BE2C (cell line): Measurements from ENCODE around the gene SBSN. TPM values are rescaled to one million over a fixed set of nuclear protein-coding genes. Genes with fewer than 3 reads are reported as not detected.

Experiments
- DNase-seq: peaks from one replicate; pipeline ENCODE4 v3.0.0-alpha.2; 2020
- H3K27me3 ChIP-seq: fragments of 250-450 bp; sonication (Bioruptor Pico); 2 replicates; pipeline ENCODE4 v1.5.1; 2020; ENCODE audit warnings: mild to moderate bottlenecking
- H3K36me3 ChIP-seq: fragments of 250-450 bp; sonication (Bioruptor Pico); 2 replicates; pipeline ENCODE4 v1.5.1; 2020; ENCODE audit warnings: mild to moderate bottlenecking
- H3K4me1 ChIP-seq: fragments of 250-450 bp; sonication (Bioruptor Pico); 2 replicates; pipeline ENCODE4 v1.5.1; 2020
- H3K4me3 ChIP-seq: 2 replicates; pipeline ENCODE4 v1.5.1; 2011; ENCODE audit warnings: low read depth, low read length
- H3K9me3 ChIP-seq: fragments of 250-450 bp; sonication (Bioruptor Pico); 2 replicates; pipeline ENCODE4 v1.5.1; 2020
- CTCF ChIP-seq: IDR thresholded peaks from 2 replicates; pipeline ENCODE4 v1.5.1; 2012; ENCODE audit warnings: mild to moderate bottlenecking, low read depth, low read length
- polyA plus RNA-seq: library from polyadenylated mRNA; unstranded; fragments of >200 nt; gene quantifications from one replicate; pipeline ENCODE4 v1.2.1, GENCODE V29; 2012; ENCODE audit warnings: low read depth, missing spikeins; ENCODE audit not compliant: insufficient read length, insufficient read depth

The SBSN gene
- polyA plus RNA-seq, result not detected

- no peaks in the 10 kb centered on the region for H3K9me3 ChIP-seq
- TF ChIP-seq CTCF, result no peak
- peaks cover 46% of the 10 kb centered on the region for H3K27me3 ChIP-seq
- no peak within 1 kb of the TSS for H3K4me3 ChIP-seq
- no peaks in the 10 kb centered on the region for H3K36me3 ChIP-seq
- no peaks in the 10 kb centered on the region for H3K4me1 ChIP-seq
- no peak for DNase-seq
These were observed at the start of gene SBSN for GRCh38 chr19:35528218-35529038. Gene SBSN, minus strand, starts transcription at chr19:35528311. Its CDS starts 30 bp downstream, at chr19:35528281.

- Histone ChIP-seq H3K9me3 (no peaks in the 10 kb centered on the region; the same call in 1 of the 2 replicates), H3K36me3 (no peaks in the 10 kb centered on the region), H3K4me3 (no peak overlapping the region), H3K27me3 (peaks cover 12% of the 10 kb centered on the region; the same call in 1 of the 2 replicates), H3K4me1 (no peaks in the 10 kb centered on the region)
- no peak for DNase-seq
- no peak for TF ChIP-seq CTCF
These were observed 43.4 kb upstream of the SBSN start for GRCh38 chr19:35571406-35571965.

GRCh38 chr19:35569281-35569781 lies 41.2 kb upstream of the SBSN start:
- no peaks in the 10 kb centered on the region for H3K9me3 ChIP-seq
- no peak overlapping the region for H3K4me3 ChIP-seq
- H3K27me3 ChIP-seq, result peaks cover 15% of the 10 kb centered on the region; the same call in 1 of the 2 replicates
- no peak for TF ChIP-seq CTCF
- no peak for DNase-seq
- H3K4me1 ChIP-seq, result no peaks in the 10 kb centered on the region
- H3K36me3 ChIP-seq, result no peaks in the 10 kb centered on the region

DNA sequence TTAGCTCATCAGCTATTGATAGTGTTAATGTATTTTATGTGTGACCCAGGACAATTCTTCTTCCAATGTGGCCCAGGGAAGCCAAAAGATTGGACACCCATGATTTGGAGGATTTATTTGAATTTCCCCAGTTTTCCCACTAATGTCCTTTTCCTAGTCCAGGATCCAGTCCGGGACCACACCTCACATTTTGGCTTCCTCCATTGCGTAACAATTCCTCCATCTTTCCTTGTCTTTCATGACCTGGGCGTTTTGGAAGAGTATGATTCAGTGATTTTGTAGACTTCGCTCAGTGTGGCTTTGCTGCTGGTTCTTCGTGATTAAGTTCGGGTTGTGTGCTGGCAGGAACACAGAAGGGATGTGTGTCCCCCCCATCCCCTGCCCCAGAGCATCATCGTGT lies 38.6 kb upstream of the SBSN start:
- TF ChIP-seq CTCF, result no peak
- H3K27me3 ChIP-seq, result peaks cover 19% of the 10 kb centered on the region; the same call in 1 of the 2 replicates
- H3K9me3 ChIP-seq, result no peaks in the 10 kb centered on the region
- no peak for DNase-seq
- no peaks in the 10 kb centered on the region for H3K36me3 ChIP-seq
- H3K4me1 ChIP-seq, result no peaks in the 10 kb centered on the region
- H3K4me3 ChIP-seq, result no peak overlapping the region

GRCh38 chr19:35565016-35565856 lies 37.1 kb upstream of the SBSN start:
- Histone ChIP-seq H3K4me3 (no peak overlapping the region), H3K36me3 (no peaks in the 10 kb centered on the region), H3K9me3 (no peaks in the 10 kb centered on the region), H3K4me1 (no peaks in the 10 kb centered on the region), H3K27me3 (peaks cover 19% of the 10 kb centered on the region; the same call in 1 of the 2 replicates)
- no peak for TF ChIP-seq CTCF
- DNase-seq, result no peak
